H1 (cell line): ENCODE results near the gene TRIM28. TPM values are rescaled to one million over a fixed set of nuclear protein-coding genes. Genes with fewer than 3 reads are reported as not detected.
A peak's percentile ranks its signal among the peaks of the same experiment; 100 is the strongest.

Experiments
- CTCF ChIA-PET: fragments of 300-600 bp; sonication (Branson Sonifier 250); formaldehyde crosslinking; loops from one replicate; lab custom pipeline; 2021; ENCODE audit not compliant: partially characterized antibody; lab: Charles Lee
- POLR2A ChIA-PET: fragments of 300-600 bp; sonication (Branson Sonifier 250); formaldehyde crosslinking; loops from one replicate; lab custom pipeline; 2021; ENCODE audit warnings: inconsistent platforms; ENCODE audit not compliant: partially characterized antibody; lab: Charles Lee
- DNase-seq, 2 experiments: peaks; one replicate each; pipeline versions ENCODE4 v3.0.0 to v3.0.0-alpha.2; 2010 to 2022; ENCODE audit warnings: low spot score in 2 of 2, low read depth in 1 of 2, mixed read lengths in 1 of 2
- FAIRE-seq: peaks from 2 replicates; lab custom pipeline; 2011; peaks lifted over from hg19 to GRCh38; lab: Jason Lieb, UNC
- H2AFZ ChIP-seq: 2 replicates; pipeline ENCODE4 v1.8.1; 2012; ENCODE audit warnings: low read length, inconsistent platforms
- H2AK5ac ChIP-seq: 2 replicates; pipeline ENCODE4 v1.6.1; 2013; ENCODE audit warnings: low read depth, low read length
- H2BK120ac ChIP-seq: replicated peaks from 2 replicates; pipeline ENCODE3; 2013; ENCODE audit warnings: low read depth, low read length, inconsistent platforms
- H2BK12ac ChIP-seq: 2 replicates; pipeline ENCODE4 v1.6.1; 2013; ENCODE audit warnings: low read depth, low read length
- H2BK15ac ChIP-seq: 2 replicates; pipeline ENCODE4 v1.6.1; 2013; ENCODE audit warnings: low read length
- H2BK20ac ChIP-seq: 2 replicates; pipeline ENCODE4 v1.6.1; 2013; ENCODE audit warnings: low read length
- H2BK5ac ChIP-seq: 2 replicates; pipeline ENCODE4 v1.6.1; 2013; ENCODE audit warnings: low read depth, low read length
- H3K14ac ChIP-seq: 2 replicates; pipeline ENCODE4 v1.6.1; 2013; ENCODE audit warnings: inconsistent platforms; ENCODE audit not compliant: insufficient read length
- H3K18ac ChIP-seq: 2 replicates; pipeline ENCODE4 v1.6.1; 2013; ENCODE audit warnings: low read length; ENCODE audit errors: extremely low read depth
- H3K23ac ChIP-seq: 2 replicates; pipeline ENCODE4 v1.6.1; 2013; ENCODE audit warnings: inconsistent platforms; ENCODE audit not compliant: insufficient read length
- H3K23me2 ChIP-seq: 2 replicates; pipeline ENCODE4 v1.6.1; 2013; ENCODE audit warnings: low read depth, low read length
- H3K27ac ChIP-seq: 2 replicates; pipeline ENCODE4 v1.6.1; 2011; ENCODE audit warnings: low read depth, low read length, inconsistent platforms
- H3K27me3 ChIP-seq, 4 experiments: replicated peaks in 1 of 4; 1 replicate in 1 of 4; 2 replicates in 3 of 4; pipeline versions ENCODE4 v1.6.1 to v1.8.1; 2011 to 2013; ENCODE audit warnings: low read length in 3 of 4, mild to moderate bottlenecking in 3 of 4, inconsistent platforms in 2 of 4, mixed read lengths in 2 of 4, moderate library complexity in 1 of 4; ENCODE audit not compliant: control insufficient read depth in 3 of 4, insufficient read depth in 3 of 4; ENCODE audit errors: extremely low read depth in 1 of 4
- H3K36me3 ChIP-seq, 4 experiments: 2 replicates each; pipeline versions ENCODE4 v1.6.1 to v1.8.1; 2011 to 2013; ENCODE audit warnings: mild to moderate bottlenecking in 4 of 4, low read length in 3 of 4, moderate library complexity in 2 of 4, control low read depth in 1 of 4, inconsistent platforms in 1 of 4; ENCODE audit not compliant: insufficient read depth in 4 of 4, control insufficient read depth in 2 of 4
- H3K4ac ChIP-seq: replicated peaks from 2 replicates; pipeline ENCODE3; 2013; ENCODE audit warnings: low read length, low read depth, mixed read lengths, inconsistent platforms; ENCODE audit not compliant: insufficient read length
- H3K4me1 ChIP-seq, 4 experiments: replicated peaks in 1 of 4; 1 replicate in 1 of 4; 2 replicates in 3 of 4; pipeline versions ENCODE4 v1.6.1 to v1.8.1; 2011 to 2013; ENCODE audit warnings: low read length in 3 of 4, inconsistent platforms in 2 of 4, mixed read lengths in 1 of 4; ENCODE audit not compliant: insufficient read depth in 4 of 4, control insufficient read depth in 3 of 4
- H3K4me2 ChIP-seq, 2 experiments: 2 replicates each; pipeline versions ENCODE4 v1.6.1 to v1.8.1; 2011 to 2013; ENCODE audit warnings: low read depth in 2 of 2, low read length in 2 of 2, control low read depth in 1 of 2, inconsistent platforms in 1 of 2, mild to moderate bottlenecking in 1 of 2; ENCODE audit not compliant: insufficient read depth in 1 of 2
- H3K4me3 ChIP-seq, 4 experiments: fragments of 200-600, 300-600 bp in 1 of 4; sonication (generic), shearing (Covaris generic), sonication (Bioruptor Twin) in 1 of 4; 2 replicates each; pipeline versions ENCODE4 v1.5.1 to v1.8.1; 2011 to 2016; ENCODE audit warnings: low read length in 4 of 4, low read depth in 3 of 4, control low read depth in 2 of 4, inconsistent platforms in 2 of 4, mild to moderate bottlenecking in 2 of 4, mixed read lengths in 1 of 4, moderate library complexity in 1 of 4; ENCODE audit not compliant: insufficient read depth in 2 of 4; ENCODE audit errors: extremely low read depth in 1 of 4
- H3K56ac ChIP-seq: replicated peaks from 2 replicates; pipeline ENCODE3; 2013; ENCODE audit warnings: low read depth, mild to moderate bottlenecking, mixed read lengths, low read length, inconsistent platforms; ENCODE audit not compliant: insufficient read length
- H3K79me1 ChIP-seq: 2 replicates; pipeline ENCODE4 v1.6.1; 2013; ENCODE audit warnings: low read depth, low read length, control low read depth
- H3K79me2 ChIP-seq, 2 experiments: 2 replicates each; pipeline versions ENCODE4 v1.6.1 to v1.8.1; 2012 to 2013; ENCODE audit warnings: low read length in 2 of 2, mild to moderate bottlenecking in 2 of 2, inconsistent platforms in 1 of 2; ENCODE audit not compliant: insufficient read depth in 2 of 2, control insufficient read depth in 1 of 2
- H3K9ac ChIP-seq, 4 experiments: replicated peaks in 1 of 4; 1 replicate in 1 of 4; 2 replicates in 3 of 4; pipeline versions ENCODE4 v1.6.1 to v1.8.1; 2011 to 2013; ENCODE audit warnings: low read depth in 3 of 4, low read length in 3 of 4, control low read depth in 2 of 4, mild to moderate bottlenecking in 2 of 4, moderate library complexity in 2 of 4, inconsistent platforms in 1 of 4; ENCODE audit errors: extremely low read depth in 1 of 4
- H3K9me3 ChIP-seq, 2 experiments: 2 replicates each; pipeline versions ENCODE4 v1.6.1 to v1.8.1; 2012 to 2013; ENCODE audit warnings: mild to moderate bottlenecking in 2 of 2, moderate library complexity in 2 of 2, control low read depth in 1 of 2, inconsistent platforms in 1 of 2, low read depth in 1 of 2, low read length in 1 of 2, mixed read lengths in 1 of 2; ENCODE audit not compliant: insufficient read depth in 2 of 2
- H4K20me1 ChIP-seq, 2 experiments: replicated peaks in 1 of 2; 2 replicates each; pipeline versions ENCODE3 to v1.8.1; 2011 to 2013; ENCODE audit warnings: inconsistent platforms in 2 of 2, low read length in 2 of 2, mild to moderate bottlenecking in 1 of 2; ENCODE audit not compliant: insufficient read depth in 2 of 2, control insufficient read depth in 1 of 2
- H4K5ac ChIP-seq: 2 replicates; pipeline ENCODE4 v1.6.1; 2013; ENCODE audit warnings: low read length, low read depth, mixed read lengths, inconsistent platforms; ENCODE audit not compliant: insufficient read length
- H4K8ac ChIP-seq: 2 replicates; pipeline ENCODE4 v1.8.0; 2013; ENCODE audit warnings: mild to moderate bottlenecking, moderate library complexity, low read length, inconsistent platforms; ENCODE audit not compliant: insufficient read depth; ENCODE audit errors: extremely low read depth
- H4K91ac ChIP-seq: replicated peaks from 2 replicates; pipeline ENCODE3; 2013; ENCODE audit warnings: low read length, mixed read lengths, inconsistent platforms; ENCODE audit not compliant: insufficient read length
- HDAC2 ChIP-seq, 2 experiments: fragments of 300-600 bp in 1 of 2; sonication (generic) in 1 of 2; IDR thresholded peaks; 2 replicates each; pipeline ENCODE4 v1.6.1; 2011 to 2012; ENCODE audit warnings: low read depth in 2 of 2, low read length in 2 of 2, mild to moderate bottlenecking in 2 of 2, moderate library complexity in 2 of 2, borderline replicate concordance in 1 of 2, inconsistent platforms in 1 of 2
- RBBP5 ChIP-seq: IDR thresholded peaks from 2 replicates; pipeline ENCODE4 v1.7.1; 2012; ENCODE audit warnings: low read depth, mild to moderate bottlenecking, inconsistent platforms, low read length, moderate library complexity, borderline replicate concordance
- WGBS, 2 experiments: shearing (Covaris generic) in 1 of 2; methylation state at CpG; one replicate each; pipeline versions ENCODE4 v1.1.6 to v1.1.7; 2013 to 2015; ENCODE audit warnings: low lambda C conversion rate in 2 of 2, mixed read lengths in 2 of 2, inconsistent platforms in 1 of 2, low coverage in 1 of 2, missing lambda C conversion rate in 1 of 2; ENCODE audit not compliant: insufficient replicate concordance in 2 of 2, insufficient coverage in 1 of 2, insufficient read length in 1 of 2; ENCODE audit errors: extremely low coverage in 1 of 2, missing lambda C conversion rate in 1 of 2; 5-methylcytosine and 5-hydroxymethylcytosine counted together
- polyA plus RNA-seq, 7 experiments: library from polyadenylated mRNA; depleted of rRNA in 3 of 7; stranded (reverse) in 5 of 7; unstranded in 2 of 7; fragments of >200 nt in 5 of 7; fragments of 200-250 nt in 2 of 7; gene quantifications; 1 replicate in 5 of 7; 2 replicates in 1 of 7; 4 replicates in 1 of 7; pipeline versions ENCODE4 v1.2.1 to v1.2.3, GENCODE V29; 2011 to 2013; ENCODE audit warnings: missing spikeins in 2 of 7, mixed read lengths in 2 of 7
- total RNA-seq: library from RNA; stranded (reverse); fragmentation: NEBNext Ultra II Directional; extraction: Animal tissue kit (Norgen Biotek cat#: 25700); gene quantifications from 2 replicates; pipeline ENCODE4 v1.2.1, GENCODE V29; 2021

Gene TRIM28
- total and polyA plus RNA-seq, 2 of the 8 experiments (the other 6 are each of a cell fraction or from before 2014, with no cell fraction given), result 1,433 to 1,442 TPM

- H3K4me2 ChIP-seq, result peak overlapping the region; percentile 69 to 86; a peak in 1 of 4 replicates
- no peak overlapping the region for H3K14ac ChIP-seq
- no peaks in the 10 kb centered on the region; the same call in 1 of the 2 replicates for H3K79me1 ChIP-seq
- no peak overlapping the region for H2BK5ac ChIP-seq
- peaks cover 0 to 16% (median 6%) of the 10 kb centered on the region in 4 experiments; a peak in 4 of 7 replicates for H3K27me3 ChIP-seq
- H4K5ac ChIP-seq, result no peak overlapping the region
- 0 out of 8 replicates have a peak overlapping the region, but pooled peaks of 1 of the 4 experiments have one; percentile 55 for H3K4me3 ChIP-seq
- no peak overlapping the region for H2BK15ac ChIP-seq
- H2AK5ac ChIP-seq, result no peak overlapping the region
- WGBS, 2 experiments, result 89% methylated on average over 6 of the region's 6 CpGs; no CpG with 5 or more reads in 1 of the 2 experiments
- no peak overlapping the region for H3K23ac ChIP-seq
- H3K9ac ChIP-seq, result no peak overlapping the region
- no peak overlapping the region for H2AFZ ChIP-seq
- FAIRE-seq (no peak), DNase-seq (no peak)
- H3K27ac ChIP-seq, result no peak overlapping the region
- no peaks in the 10 kb centered on the region for H3K9me3 ChIP-seq
- H3K4ac ChIP-seq, result peak overlapping the region; percentile 71
- H4K91ac ChIP-seq, result no peak overlapping the region
- H3K4me1 ChIP-seq, result peaks cover 0 to 28% (median 11%) of the 10 kb centered on the region in 4 experiments; a peak in 6 of 7 replicates
- H3K36me3 ChIP-seq, result peaks cover 0 to 3% (median 1%) of the 10 kb centered on the region in 4 experiments; a peak in 3 of 8 replicates
- H3K23me2 ChIP-seq, result peaks cover 19% of the 10 kb centered on the region
- H2BK20ac ChIP-seq, result 0 out of 2 replicates have a peak overlapping the region, but pooled peaks have one; percentile 10
- no peak overlapping the region for H3K56ac ChIP-seq
- ChIA-PET CTCF (interaction anchor here (0.9 to 7.3 kb wide), 4 partner anchors 17 to 44 kb away, joined by 3 to 35 read pairs (median 8); partner anchors contain the start of gene ZBTB45), POLR2A (interaction anchor here (0.9 to 17.2 kb wide), 4 partner anchors 14 to 45 kb away, joined by 4 to 434 read pairs (median 96); partner anchors contain the start of genes CHMP2A, SLC27A5, TRIM28 and ZBTB45)
- no peaks in the 10 kb centered on the region for H3K79me2 ChIP-seq
- no peak overlapping the region for H2BK12ac ChIP-seq
- no peak overlapping the region for H2BK120ac ChIP-seq
- no peak overlapping the region for H3K18ac ChIP-seq
- peaks cover 0 to 2% of the 10 kb centered on the region in 2 experiments for H4K20me1 ChIP-seq
- no peak overlapping the region for H4K8ac ChIP-seq
- TF ChIP-seq HDAC2 (IDR thresholded peaks at IDR 0.05; ENCODE audit: borderline replicate concordance in 1 of 2, low read depth in 2 of 2, low read length in 2 of 2), result no peak
- TF ChIP-seq RBBP5, result no peak
Measured at GRCh38 chr19:58563823-58564222, 20.0 kb downstream of the TRIM28 start.
